Osteoblast (primary cell): ENCODE measurements around the gene PSMA8. TPM values are rescaled to one million over a fixed set of nuclear protein-coding genes. Genes with fewer than 3 reads are reported as not detected.

Experiments
- DNase-seq: peaks from one replicate; pipeline ENCODE4 v3.0.0; 2011; ENCODE audit warnings: low spot score, mixed read lengths; ENCODE audit not compliant: insufficient read length; ENCODE audit errors: missing footprints
- H2AFZ ChIP-seq: 2 replicates; pipeline ENCODE4 v1.6.0; 2011; ENCODE audit warnings: mild to moderate bottlenecking, low read length
- H3K27ac ChIP-seq: 2 replicates; pipeline ENCODE4 v1.5.1; 2011; ENCODE audit warnings: mild to moderate bottlenecking, low read depth, low read length, moderate library complexity
- H3K27me3 ChIP-seq: 2 replicates; pipeline ENCODE4 v1.6.0; 2012; ENCODE audit warnings: mild to moderate bottlenecking, control low read depth, inconsistent platforms, low read length, moderate library complexity; ENCODE audit not compliant: insufficient read depth
- H3K36me3 ChIP-seq: 2 replicates; pipeline ENCODE4 v1.5.1; 2011; ENCODE audit warnings: mild to moderate bottlenecking, low read length, control low read depth, moderate library complexity; ENCODE audit not compliant: insufficient read depth
- H3K4me1 ChIP-seq: 2 replicates; pipeline ENCODE4 v1.5.1; 2011; ENCODE audit warnings: mild to moderate bottlenecking, low read length, control low read depth, moderate library complexity; ENCODE audit not compliant: insufficient read depth
- H3K4me2 ChIP-seq: 2 replicates; pipeline ENCODE4 v1.6.0; 2011; ENCODE audit warnings: mild to moderate bottlenecking, low read length; ENCODE audit not compliant: insufficient read depth
- H3K4me3 ChIP-seq: fragments of 200-600 bp; sonication (generic); 3 replicates; pipeline ENCODE4 v1.5.1; 2012; ENCODE audit warnings: mild to moderate bottlenecking, low read length, inconsistent platforms; ENCODE audit not compliant: insufficient read depth
- H3K79me2 ChIP-seq: 2 replicates; pipeline ENCODE4 v1.6.0; 2012; ENCODE audit warnings: mild to moderate bottlenecking, low read length, control low read depth, inconsistent platforms; ENCODE audit not compliant: insufficient read depth
- H3K9me3 ChIP-seq: 2 replicates; pipeline ENCODE4 v1.5.1; 2011; ENCODE audit warnings: low read depth, low read length, control low read depth
- H4K20me1 ChIP-seq: 2 replicates; pipeline ENCODE4 v1.6.0; 2012; ENCODE audit warnings: mild to moderate bottlenecking, low read length, control low read depth; ENCODE audit not compliant: insufficient read depth
- CTCF ChIP-seq: IDR thresholded peaks from 2 replicates; pipeline ENCODE4 v1.5.1; 2011; ENCODE audit warnings: mild to moderate bottlenecking, low read depth, low read length, moderate library complexity; ENCODE audit errors: extremely low read depth
- total RNA-seq: library from RNA; depleted of rRNA; stranded (reverse); fragments of >200 nt; gene quantifications from 2 replicates; pipeline ENCODE4 v1.2.3, GENCODE V29; 2012

Gene PSMA8
- total RNA-seq, 1 donor = not detected

- no peaks in the 10 kb centered on the region for H3K79me2 ChIP-seq
- no peak for TF ChIP-seq CTCF
- H3K4me2 ChIP-seq = no peak overlapping the region
- H3K27me3 ChIP-seq = no peaks in the 10 kb centered on the region
- no peaks in the 10 kb centered on the region for H3K36me3 ChIP-seq
- no peak overlapping the region for H3K27ac ChIP-seq
- no peaks in the 10 kb centered on the region for H3K9me3 ChIP-seq
- no peaks in the 10 kb centered on the region for H3K4me1 ChIP-seq
- H3K4me3 ChIP-seq = no peak overlapping the region
- no peak for DNase-seq
- H4K20me1 ChIP-seq = no peaks in the 10 kb centered on the region
- H2AFZ ChIP-seq = no peak overlapping the region
These were observed 47.7 kb downstream of the PSMA8 start for GRCh38 chr18:26181343-26181826.

- no peak for TF ChIP-seq CTCF
- no peaks in the 10 kb centered on the region for H3K4me1 ChIP-seq
- H3K79me2 ChIP-seq = no peaks in the 10 kb centered on the region
- no peaks in the 10 kb centered on the region for H4K20me1 ChIP-seq
- H3K9me3 ChIP-seq = no peaks in the 10 kb centered on the region
- H3K4me3 ChIP-seq = no peak overlapping the region
- H2AFZ ChIP-seq = no peak overlapping the region
- DNase-seq = no peak
- no peaks in the 10 kb centered on the region for H3K36me3 ChIP-seq
- H3K4me2 ChIP-seq = no peak overlapping the region
- no peaks in the 10 kb centered on the region for H3K27me3 ChIP-seq
- no peak overlapping the region for H3K27ac ChIP-seq
These were observed 49.9 kb downstream of the PSMA8 start for GRCh38 chr18:26183395-26184112.

- H4K20me1 ChIP-seq = no peaks in the 10 kb centered on the region
- H3K9me3 ChIP-seq = no peaks in the 10 kb centered on the region
- no peak overlapping the region for H3K27ac ChIP-seq
- DNase-seq = no peak
- no peak overlapping the region for H3K4me2 ChIP-seq
- TF ChIP-seq CTCF = peak; percentile 16
- H3K79me2 ChIP-seq = no peaks in the 10 kb centered on the region
- H3K27me3 ChIP-seq = no peaks in the 10 kb centered on the region
- no peaks in the 10 kb centered on the region for H3K4me1 ChIP-seq
- no peak overlapping the region for H2AFZ ChIP-seq
- no peak overlapping the region for H3K4me3 ChIP-seq
- H3K36me3 ChIP-seq = no peaks in the 10 kb centered on the region
These were observed 51.6 kb downstream of the PSMA8 start for GRCh38 chr18:26185267-26185666.

GRCh38 chr18:26190506-26190905, 56.8 kb downstream of the PSMA8 start:
- Histone ChIP-seq H3K4me3 (no peak overlapping the region), H3K27ac (no peak overlapping the region), H2AFZ (no peak overlapping the region), H3K4me2 (no peak overlapping the region), H4K20me1 (no peaks in the 10 kb centered on the region), H3K9me3 (no peaks in the 10 kb centered on the region), H3K27me3 (no peaks in the 10 kb centered on the region), H3K79me2 (no peaks in the 10 kb centered on the region), H3K36me3 (no peaks in the 10 kb centered on the region), H3K4me1 (no peaks in the 10 kb centered on the region)
- DNase-seq = no peak
- no peak for TF ChIP-seq CTCF
